ENCODE results near the gene TXNRD1.
"Not testable (repeated sequence)": the region's sequence is repeated elsewhere in the genome, so short reads cannot be mapped to it uniquely, and the experiment has no call there.

The TXNRD1 gene

DNA sequence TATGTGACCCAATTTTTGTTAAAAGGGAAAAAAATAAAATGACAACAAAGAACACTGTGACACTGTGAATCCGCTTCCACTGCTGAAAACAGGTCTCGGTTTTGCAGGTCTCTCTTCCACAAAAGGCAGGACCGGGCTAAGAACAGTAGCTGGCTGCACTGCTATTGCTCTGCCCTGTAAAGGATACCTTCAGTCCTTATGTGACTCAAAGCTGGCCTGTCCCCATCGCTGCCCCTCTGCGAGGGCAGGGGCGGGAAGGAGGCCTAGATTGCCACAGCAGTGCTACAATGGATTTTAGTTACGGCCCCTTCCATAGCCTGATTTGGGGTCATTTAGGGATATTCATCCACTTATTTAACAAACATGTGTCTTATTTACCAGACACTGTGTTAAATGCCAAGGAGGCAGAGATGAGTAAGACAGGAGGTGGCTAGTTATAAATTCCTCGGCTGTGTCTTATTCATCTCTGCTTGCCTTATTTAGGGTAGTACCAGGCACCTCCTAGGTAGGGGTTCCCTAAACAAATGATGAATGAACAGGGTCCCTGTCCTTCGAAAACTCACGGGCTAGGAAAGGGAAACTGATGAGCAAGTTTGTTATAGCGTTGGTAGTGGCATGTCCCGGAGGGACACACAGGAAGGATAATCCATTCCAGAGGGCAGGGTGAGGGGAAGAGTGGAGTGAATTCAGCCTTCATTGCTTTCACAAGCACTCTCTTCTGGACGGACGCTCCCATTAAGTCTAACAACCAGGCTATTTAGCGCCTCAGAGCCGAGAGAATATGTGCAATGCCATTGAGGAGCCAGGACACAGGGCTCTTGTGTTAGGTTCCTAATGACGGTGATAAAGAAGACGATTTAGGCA lies 161.3 kb downstream of the TXNRD1 start:
- DNase-seq, result no peak

DNA sequence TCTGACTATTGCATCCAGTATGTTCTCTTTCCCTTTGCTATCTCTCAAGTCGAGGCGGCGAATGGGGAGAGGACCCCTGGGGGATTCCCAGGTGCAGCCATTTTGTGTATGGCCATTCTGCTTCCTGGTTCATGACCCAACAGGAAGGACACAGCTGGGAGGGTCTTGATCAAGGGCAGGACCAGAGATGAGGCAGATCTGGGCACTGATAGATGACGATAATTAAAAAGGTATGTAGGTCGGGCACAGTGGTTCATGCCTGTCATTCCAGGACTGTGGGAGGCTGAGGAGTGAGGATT lies 161.9 kb downstream of the TXNRD1 start:
- DNase-seq, result no peak

DNA sequence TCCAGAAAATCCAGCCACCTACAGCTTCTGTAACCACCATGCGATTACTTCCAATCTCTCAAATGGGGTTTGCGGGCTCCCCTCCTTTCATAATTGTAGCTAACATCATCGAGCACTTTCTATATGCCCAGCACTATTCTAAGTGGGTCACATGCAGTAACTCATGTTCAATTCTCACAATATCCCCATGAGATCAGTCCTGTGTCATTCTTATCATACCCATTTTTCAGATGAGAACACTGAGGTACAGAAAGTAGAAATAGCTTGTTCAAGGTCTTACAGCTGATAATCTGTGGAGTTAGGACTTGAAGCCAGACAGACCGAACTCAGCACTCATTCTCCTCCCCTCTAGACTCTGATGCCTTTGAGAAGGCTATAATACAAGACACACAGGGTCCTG lies 162.8 kb downstream of the TXNRD1 start:
- DNase-seq, result no peak

DNA sequence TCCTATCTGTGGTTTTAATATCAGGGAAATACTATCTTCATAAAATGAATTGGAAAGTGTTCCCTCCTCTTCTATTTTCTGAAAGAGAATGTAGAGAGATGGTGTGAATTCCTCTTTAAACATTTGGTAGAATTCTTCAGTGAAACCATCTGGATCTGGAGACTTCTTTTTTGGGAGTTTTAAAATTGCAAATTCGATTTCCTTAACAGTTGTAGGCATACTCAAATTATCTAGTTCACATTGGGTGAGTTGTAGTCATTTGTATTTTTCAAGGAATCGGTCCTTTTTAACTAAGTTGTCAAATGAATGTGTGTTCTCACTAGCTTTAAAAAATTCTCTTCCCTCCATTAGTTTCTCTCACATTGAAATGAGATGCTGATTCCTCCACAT lies 165.8 kb downstream of the TXNRD1 start:
- DNase-seq, result no peak

DNA sequence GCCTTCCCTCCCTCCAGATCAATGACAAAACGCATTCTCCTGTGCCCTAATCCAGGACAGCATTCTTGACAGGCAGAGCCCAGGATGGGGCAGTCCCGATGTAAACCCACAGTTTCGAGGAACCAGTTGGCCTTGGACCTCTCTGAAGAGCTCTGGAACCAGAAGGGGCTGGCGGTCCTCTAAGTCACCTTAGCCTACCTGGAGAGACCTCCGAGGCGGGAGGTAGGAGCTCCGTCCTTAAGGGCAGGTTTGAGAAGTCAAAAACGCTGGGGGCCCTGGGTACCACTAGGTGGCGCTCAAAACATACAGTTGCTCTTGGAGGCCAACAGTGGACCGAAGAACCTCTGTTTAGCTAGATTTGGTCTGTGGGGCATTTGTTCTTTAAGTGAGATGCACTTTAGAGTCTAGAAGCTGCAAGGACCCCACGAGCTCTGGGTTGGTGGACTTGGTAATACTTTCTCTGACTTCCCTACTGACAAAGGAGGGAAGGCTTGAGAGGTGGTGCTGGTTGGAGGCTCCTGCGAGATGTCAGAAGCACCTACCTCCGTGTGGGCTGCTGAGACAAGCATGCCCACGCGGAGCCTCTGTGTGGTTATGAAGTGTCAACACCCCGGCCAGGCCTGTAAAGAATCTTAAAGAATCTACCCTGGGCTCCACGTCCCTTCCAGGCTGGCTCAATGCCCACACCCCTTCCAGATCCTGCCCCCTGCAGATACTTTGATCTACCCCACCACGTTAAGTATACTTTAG lies 166.3 kb downstream of the TXNRD1 start:
- peak; percentile 87 for DNase-seq

DNA sequence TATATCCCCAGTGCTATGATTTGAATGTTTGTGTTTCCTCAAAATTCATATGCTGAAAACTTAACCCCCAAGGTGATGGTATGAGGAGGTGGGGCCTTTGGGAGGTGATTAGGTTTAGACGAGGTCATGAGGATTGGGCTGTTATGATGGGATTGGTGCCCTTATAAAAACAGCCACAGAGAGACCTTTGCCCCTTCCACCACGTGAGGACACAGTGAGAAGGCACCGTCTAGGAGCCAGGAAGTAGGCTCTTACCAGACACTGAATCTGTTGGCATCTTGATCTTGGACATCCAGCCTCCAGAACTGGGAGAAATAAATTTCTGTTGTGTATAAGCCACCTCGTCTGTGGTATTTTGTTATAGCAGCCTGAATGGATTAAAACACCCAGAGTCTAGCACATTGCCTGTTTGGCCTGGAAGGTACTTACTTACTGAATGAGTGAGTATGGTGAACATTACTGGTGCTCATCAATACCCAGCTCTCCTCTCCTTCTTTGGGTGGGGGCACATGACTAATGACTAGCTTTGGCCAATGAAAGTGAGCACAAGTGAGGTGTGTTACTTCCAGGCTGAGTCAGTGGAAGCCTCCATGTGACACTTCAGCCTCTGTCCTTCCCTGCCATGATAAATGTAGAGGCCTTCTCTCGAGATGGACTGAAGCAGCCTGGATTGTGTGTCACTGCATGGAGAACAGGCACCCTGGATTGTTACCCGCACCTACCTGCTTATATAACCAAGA lies 168.7 kb downstream of the TXNRD1 start:
- no peak for DNase-seq

DNA sequence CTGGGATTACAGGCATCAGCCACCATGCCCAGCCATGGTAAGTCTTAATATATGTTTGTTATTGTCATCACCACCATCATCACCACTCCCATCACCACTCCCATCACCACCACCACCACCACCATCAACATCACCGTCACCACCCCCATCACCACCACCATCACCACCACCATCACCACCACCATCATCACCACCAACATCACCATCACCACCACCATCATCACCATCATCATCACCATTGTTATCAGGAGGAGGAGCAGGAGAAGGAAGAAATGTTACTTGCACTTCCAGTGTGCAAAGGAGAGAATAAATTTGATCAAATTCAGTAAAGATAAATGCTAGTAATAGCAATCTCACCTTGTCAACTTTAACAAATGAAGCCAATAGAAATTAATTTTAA lies 169.9 kb downstream of the TXNRD1 start:
- no peak for DNase-seq

DNA sequence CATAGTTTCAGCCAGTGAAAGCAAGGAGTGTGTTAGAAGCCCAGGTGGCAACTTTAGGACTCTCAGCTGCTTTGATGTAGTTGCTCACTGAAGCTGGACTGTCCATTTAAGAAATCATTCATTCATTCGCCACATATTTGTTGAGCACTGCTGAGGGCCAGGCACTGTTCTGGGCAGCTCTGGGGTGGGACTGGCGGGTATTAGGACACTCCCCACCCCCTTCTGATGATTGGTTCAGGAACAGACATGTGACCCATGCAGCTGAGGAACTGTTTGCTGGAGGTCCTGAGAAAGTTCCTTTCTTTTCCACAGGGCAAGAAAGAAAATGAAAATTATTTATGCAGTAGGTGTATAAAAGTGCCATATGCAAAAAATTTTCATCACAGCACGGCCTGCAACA lies 170.9 kb downstream of the TXNRD1 start:
- no peak for DNase-seq

DNA sequence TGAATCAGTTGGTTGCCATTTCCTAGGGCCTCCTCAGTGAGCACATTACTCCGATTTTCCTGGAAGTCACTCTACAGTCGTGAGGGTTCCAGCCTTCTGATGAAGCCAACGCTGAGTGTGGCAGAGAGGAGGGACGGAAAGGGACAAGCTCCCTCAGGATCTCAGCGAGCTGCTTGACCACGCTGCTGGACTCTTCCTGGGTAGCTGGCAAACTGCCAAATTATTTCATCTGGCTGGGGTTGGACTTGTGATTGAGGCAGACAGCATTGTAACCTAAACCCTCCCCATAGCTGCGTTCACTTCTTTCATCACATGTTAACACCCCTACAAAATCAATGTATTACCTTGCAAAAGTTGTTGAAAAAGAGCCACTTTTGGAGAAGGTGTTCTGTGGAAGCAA lies 171.6 kb downstream of the TXNRD1 start:
- DNase-seq, result no peak

DNA sequence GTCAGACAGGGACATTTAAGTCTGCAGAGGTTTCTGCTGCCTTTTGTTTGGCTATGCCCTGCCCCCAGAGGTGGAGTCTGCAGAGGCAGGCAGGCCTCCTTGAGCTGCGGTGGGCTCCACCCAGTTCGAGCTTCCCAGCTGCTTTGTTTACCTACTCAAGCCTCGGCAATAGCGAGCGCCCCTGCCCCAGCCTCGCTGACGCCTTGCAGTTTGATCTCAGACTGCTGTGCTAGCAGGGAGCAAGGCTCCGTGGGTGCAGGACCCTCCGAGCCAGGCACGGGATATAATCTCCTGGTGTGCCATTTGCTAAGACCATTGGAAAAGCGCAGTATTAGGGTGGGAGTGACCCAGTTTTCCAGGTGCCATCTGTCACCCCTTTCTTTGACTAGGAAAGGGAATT lies 178.5 kb downstream of the TXNRD1 start:
- not testable (repeated sequence) for DNase-seq
